ENCODE measurements around the gene TECTA. TPM values are rescaled to one million over a fixed set of nuclear protein-coding genes. Genes with fewer than 3 reads are reported as not detected.

TECTA gene
- total and polyA plus RNA-seq, 2 of the 8 experiments (the other 6 are each of a cell fraction or from before 2014, with no cell fraction given): 0.59 to 1.0 TPM

- 51% methylated on average over 3 of the region's 3 CpGs; no CpG with 5 or more reads in 1 of the 2 experiments for WGBS, 2 experiments (ENCODE audit: extremely low coverage in 1 of 2, insufficient coverage in 1 of 2, insufficient read length in 1 of 2, insufficient replicate concordance in 2 of 2, low coverage in 1 of 2, low lambda C conversion rate in 2 of 2, missing lambda C conversion rate in 1 of 2)
- Histone ChIP-seq H2AFZ (ENCODE audit: low read length) (no peak overlapping the region), H3K4ac (replicated peaks; ENCODE audit: insufficient read length, low read depth, low read length) (no peak overlapping the region), H3K27me3 (replicated peaks in 1 of 4; ENCODE audit: control insufficient read depth in 3 of 4, extremely low read depth in 1 of 4, insufficient read depth in 3 of 4, low read length in 3 of 4) (no peaks in the 10 kb centered on the region), H2BK12ac (ENCODE audit: low read depth, low read length) (no peak overlapping the region), H3K23me2 (ENCODE audit: low read depth, low read length) (0 out of 2 replicates have a peak, but pooled peaks cover 3% of the 10 kb centered on the region), H3K79me2 (ENCODE audit: control insufficient read depth in 1 of 2, insufficient read depth in 2 of 2, low read length in 2 of 2) (no peaks in the 10 kb centered on the region), H4K8ac (ENCODE audit: extremely low read depth, insufficient read depth, low read length) (no peak overlapping the region), H3K79me1 (ENCODE audit: low read depth, low read length) (no peaks in the 10 kb centered on the region), H3K23ac (ENCODE audit: insufficient read length) (no peak overlapping the region), H2BK15ac (ENCODE audit: low read length) (no peak overlapping the region), H3K36me3 (ENCODE audit: control insufficient read depth in 2 of 4, insufficient read depth in 4 of 4, low read length in 3 of 4) (no peaks in the 10 kb centered on the region), H3K14ac (ENCODE audit: insufficient read length) (no peak overlapping the region), H2BK5ac (ENCODE audit: low read depth, low read length) (no peak overlapping the region; the same call in 1 of the 2 replicates), H3K4me1 (replicated peaks in 1 of 4; ENCODE audit: control insufficient read depth in 3 of 4, insufficient read depth in 4 of 4, low read length in 3 of 4) (peaks cover 0 to 7% (median 4%) of the 10 kb centered on the region in 4 experiments; a peak in 4 of 7 replicates), H2AK5ac (ENCODE audit: low read depth, low read length) (no peak overlapping the region), H3K9me3 (ENCODE audit: insufficient read depth in 2 of 2, low read depth in 1 of 2, low read length in 1 of 2) (no peaks in the 10 kb centered on the region), H2BK120ac (replicated peaks; ENCODE audit: low read depth, low read length) (peak overlapping the region; percentile 25), H3K27ac (ENCODE audit: low read depth, low read length) (no peak overlapping the region), H3K4me3 (ENCODE audit: extremely low read depth in 1 of 4, insufficient read depth in 2 of 4, low read depth in 3 of 4, low read length in 4 of 4) (peak overlapping the region in 1 of 4 experiments; percentile 38; a peak in 1 of 8 replicates), H4K20me1 (replicated peaks in 1 of 2; ENCODE audit: control insufficient read depth in 1 of 2, insufficient read depth in 2 of 2, low read length in 2 of 2) (no peaks in the 10 kb centered on the region), H3K4me2 (ENCODE audit: insufficient read depth in 1 of 2, low read depth in 2 of 2, low read length in 2 of 2) (no peak overlapping the region; a peak in 1 of 4 replicates), H4K91ac (replicated peaks; ENCODE audit: insufficient read length, low read length) (peak overlapping the region; percentile 12), H3K18ac (ENCODE audit: extremely low read depth, low read length) (no peak overlapping the region), H3K56ac (replicated peaks; ENCODE audit: insufficient read length, low read depth, low read length) (no peak overlapping the region), H4K5ac (ENCODE audit: insufficient read length, low read depth, low read length) (peak overlapping the region; percentile 46), H2BK20ac (ENCODE audit: low read length) (no peak overlapping the region), H3K9ac (replicated peaks in 1 of 4; ENCODE audit: extremely low read depth in 1 of 4, low read depth in 3 of 4, low read length in 3 of 4) (no peak overlapping the region)
- FAIRE-seq (no peak), DNase-seq (ENCODE audit: low read depth in 1 of 2, low spot score in 2 of 2) (no peak)
- TF ChIP-seq BCL11A (IDR thresholded peaks at IDR 0.05; ENCODE audit: low read depth in 2 of 2, low read length in 2 of 2) (no peak), JUND (IDR thresholded peaks at IDR 0.05; ENCODE audit: low read length) (no peak), SP2 (IDR thresholded peaks at IDR 0.05; ENCODE audit: low read length) (no peak), TCF12 (IDR thresholded peaks at IDR 0.05; ENCODE audit: low read depth, low read length) (no peak)
- CTCF ChIA-PET (ENCODE audit: partially characterized antibody): interaction anchor here (1.0 kb wide), 1 partner anchor 86 kb away, joined by 4 read pairs; no protein-coding TSS in a partner anchor
- POLR2A ChIA-PET (ENCODE audit: partially characterized antibody): no interaction called here
These were observed 98.5 kb downstream of the TECTA start for GRCh38 chr11:121199516-121199915.

All from H1 (cell line).